GM12892 (cell line): ENCODE measurements around the gene USP40.

Experiments used
- POLR2A ChIP-seq: IDR thresholded peaks from 2 replicates; pipeline ENCODE4 v1.6.1; 2011; ENCODE audit warnings: low read depth, low read length, control low read depth
- POLR2AphosphoS5 ChIP-seq: IDR thresholded peaks from 2 replicates; pipeline ENCODE4 v1.6.1; 2011; ENCODE audit warnings: low read depth, low read length, control low read depth
- TAF1 ChIP-seq: IDR thresholded peaks from 2 replicates; pipeline ENCODE4 v1.6.1; 2011; ENCODE audit warnings: low read depth, mild to moderate bottlenecking, control low read depth, low read length, borderline replicate concordance

- TF ChIP-seq POLR2A (no peak), POLR2AphosphoS5 (no peak), TAF1 (no peak)
These were observed 89.7 kb downstream of the USP40 start for GRCh38 chr2:233476651-233477547.
